Epithelial cell of proximal tubule (primary cell): ENCODE measurements around the gene NSUN3. TPM values are rescaled to one million over a fixed set of nuclear protein-coding genes. Genes with fewer than 3 reads are reported as not detected.

Experiments
- DNase-seq: peaks from one replicate; pipeline ENCODE4 v3.0.0-alpha.2; 2011; ENCODE audit warnings: low read depth
- H3K4me3 ChIP-seq: 2 replicates; pipeline ENCODE4 v1.5.1; 2011; ENCODE audit warnings: low read depth, mild to moderate bottlenecking, low read length
- CTCF ChIP-seq: conservative IDR thresholded peaks from 2 replicates; pipeline ENCODE4 v1.5.1; 2012; ENCODE audit warnings: low read depth, mild to moderate bottlenecking, low read length
- total RNA-seq: library from RNA; depleted of rRNA; stranded (reverse); fragments of >200 nt; gene quantifications from 2 replicates; pipeline ENCODE4 v1.2.3, GENCODE V29; 2015

NSUN3 gene
- total RNA-seq, 1 donor from 2014 or later = 7.0 TPM

- TF ChIP-seq CTCF = no peak
- no peak for DNase-seq
- H3K4me3 ChIP-seq = no peak overlapping the region
Measured at GRCh38 chr3:94167796-94168195, 104.9 kb downstream of the NSUN3 start.

- H3K4me3 ChIP-seq = no peak overlapping the region
- no peak for DNase-seq
- no peak for TF ChIP-seq CTCF
Measured at GRCh38 chr3:94171954-94172353, 109.1 kb downstream of the NSUN3 start.

DNA sequence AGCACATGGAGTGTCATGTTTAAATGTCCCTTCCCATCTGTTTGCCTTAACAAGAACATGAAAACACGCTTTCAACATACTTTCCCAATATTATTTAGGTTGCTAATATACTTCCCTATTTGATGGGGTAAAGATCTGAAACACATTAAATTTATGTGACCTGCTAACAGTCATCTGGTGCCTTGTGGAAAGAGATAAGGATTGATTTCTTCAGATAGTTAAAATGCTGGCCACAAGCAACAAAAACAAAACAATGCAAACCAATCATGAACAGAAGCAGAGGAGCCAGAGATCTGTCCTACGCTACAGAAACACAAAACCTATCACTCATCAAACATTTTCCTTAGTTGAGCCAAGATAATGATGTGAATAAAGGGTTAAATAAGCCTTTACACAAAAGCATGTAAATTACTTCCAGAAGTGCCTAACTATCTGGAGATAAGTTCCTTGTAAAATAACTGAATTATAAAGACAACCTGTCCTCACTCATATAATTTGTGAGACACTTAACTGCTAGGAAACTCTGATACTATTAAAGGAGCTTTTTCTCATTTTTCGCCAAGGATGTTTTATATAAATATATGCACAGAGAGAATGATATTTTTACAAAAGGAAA is 109.9 kb downstream of the NSUN3 start:
- H3K4me3 ChIP-seq = no peak overlapping the region
- DNase-seq = no peak
- no peak for TF ChIP-seq CTCF

DNA sequence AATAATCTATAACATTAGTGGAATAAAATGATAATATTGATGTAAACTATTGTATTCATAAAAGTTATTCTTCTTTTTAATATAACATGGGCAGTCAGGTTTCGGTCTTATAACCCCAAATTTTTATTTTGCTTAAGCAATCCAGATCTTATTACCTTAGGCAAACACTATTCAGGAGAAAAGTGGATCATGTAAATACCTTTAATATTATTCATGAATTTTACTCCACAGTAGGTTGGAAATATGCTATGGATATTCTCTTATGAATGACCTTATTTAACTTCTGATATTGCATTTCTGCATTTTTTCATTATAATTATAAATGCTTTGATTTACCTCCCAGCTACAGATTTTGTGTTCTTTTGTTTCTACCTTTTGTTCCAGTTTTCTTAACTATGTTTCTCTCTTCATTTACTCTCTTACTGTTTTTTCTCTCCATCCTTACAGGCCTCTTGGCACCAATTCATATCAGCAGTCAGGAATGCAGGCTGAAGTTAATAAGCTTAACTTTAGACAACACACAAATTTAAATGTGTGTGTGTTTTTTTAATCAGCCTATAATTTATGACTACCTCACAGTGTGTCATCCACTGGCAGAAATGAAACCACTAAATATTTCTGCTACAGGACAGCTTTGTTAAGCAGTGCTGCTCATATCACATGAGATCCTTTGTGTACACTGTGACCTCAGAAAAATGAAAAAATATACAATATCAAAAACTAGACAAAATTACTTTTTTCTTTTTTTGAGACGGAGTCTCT is 111.0 kb downstream of the NSUN3 start:
- DNase-seq = no peak
- no peak overlapping the region for H3K4me3 ChIP-seq
- no peak for TF ChIP-seq CTCF

DNA sequence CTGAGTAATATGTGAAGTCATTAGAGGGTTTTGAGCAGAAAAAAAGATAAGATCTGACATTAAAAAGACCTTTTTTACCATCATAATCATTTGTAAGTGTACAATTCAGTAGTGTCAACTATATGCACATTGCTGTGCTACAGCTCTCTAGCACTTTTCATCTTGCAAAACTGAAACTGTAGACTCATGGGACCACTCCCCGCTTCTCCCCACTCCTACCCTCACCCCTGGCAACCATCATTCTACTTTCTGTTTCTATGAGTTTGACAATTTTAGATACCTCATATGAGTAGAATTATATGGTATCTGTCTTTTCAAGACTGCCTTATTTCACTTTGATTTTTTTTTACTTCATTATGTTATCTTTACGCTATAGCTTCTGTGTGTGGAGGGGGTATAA is 112.8 kb downstream of the NSUN3 start:
- H3K4me3 ChIP-seq = no peak overlapping the region
- TF ChIP-seq CTCF = no peak
- no peak for DNase-seq

- no peak for TF ChIP-seq CTCF
- no peak for DNase-seq
- H3K4me3 ChIP-seq = no peak overlapping the region
Measured at GRCh38 chr3:94176988-94177745, 114.3 kb downstream of the NSUN3 start.

Other genes with a start within 250 kb of the NSUN3 start
- gene PROS1, start 89.2 kb upstream of the NSUN3 start, total RNA-seq = 4.3 and 10.0 TPM in 2 replicates
- gene ARL13B, start 82.9 kb upstream of the NSUN3 start, total RNA-seq = 6.7 and 12.3 TPM in 2 replicates
- gene STX19, start 34.5 kb upstream of the NSUN3 start, total RNA-seq = not detected in 2 replicates
- 0.92 and 1.8 TPM in 2 replicates for gene DHFR2, start 145 bp upstream of the NSUN3 start, total RNA-seq